Measurements from ENCODE around the gene DPP8.
A peak's percentile ranks its signal among the peaks of the same experiment; 100 is the strongest.
"Not testable (repeated sequence)": the region's sequence is repeated elsewhere in the genome, so short reads cannot be mapped to it uniquely, and the experiment has no call there.

The DPP8 gene

DNA sequence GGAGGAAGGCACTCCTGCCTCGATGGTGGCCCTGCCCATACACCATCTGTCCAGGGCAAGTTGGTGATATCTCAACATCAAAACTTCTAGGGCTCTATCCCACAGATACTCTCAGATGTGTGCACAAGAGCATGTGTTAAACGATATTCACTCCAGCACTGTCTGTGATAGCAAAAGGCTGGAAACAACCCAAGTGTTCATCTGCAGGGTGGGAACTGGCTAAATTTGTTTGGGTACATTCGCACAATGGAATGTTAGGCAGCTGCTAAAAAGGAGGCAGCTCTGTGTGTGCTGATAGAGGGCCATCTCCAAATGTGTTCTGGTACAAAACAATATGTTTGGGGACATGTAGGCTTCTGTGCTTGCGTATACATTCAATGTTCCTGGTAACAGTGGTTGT lies 114.5 kb downstream of the DPP8 start:
- DNase-seq (ENCODE audit: low read depth), result no peak

DNA sequence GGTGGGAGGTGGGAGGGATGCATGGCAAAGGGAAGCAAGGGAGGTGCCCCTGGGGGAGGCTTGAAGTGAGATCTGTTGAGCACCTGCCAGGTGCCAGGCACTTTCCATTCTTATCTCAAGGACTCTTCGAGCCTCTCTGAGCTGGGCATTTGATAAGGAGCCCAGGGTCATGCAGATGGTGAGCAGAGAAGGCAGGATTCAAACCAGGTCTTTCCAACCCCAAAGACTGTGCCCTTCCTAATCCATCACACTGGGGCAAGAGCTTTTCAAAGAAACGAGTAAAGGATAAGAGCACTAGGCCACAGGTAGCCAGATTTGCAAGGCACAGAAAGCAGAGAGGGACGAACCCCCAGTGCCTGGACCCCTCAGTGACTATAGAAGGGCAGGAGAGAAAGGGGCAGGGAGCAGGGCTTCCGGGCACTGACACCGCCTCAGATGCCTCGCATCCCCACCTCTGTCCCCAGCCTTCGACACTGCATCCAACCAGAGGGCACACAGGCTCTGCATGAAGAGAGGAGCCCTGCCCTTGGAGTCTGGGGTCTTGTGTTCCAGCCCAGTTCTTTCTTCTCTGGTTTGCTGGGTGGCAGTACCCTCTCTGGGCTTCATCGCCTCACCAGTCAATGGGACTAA lies 115.8 kb downstream of the DPP8 start:
- no peak for DNase-seq (ENCODE audit: low read depth)

DNA sequence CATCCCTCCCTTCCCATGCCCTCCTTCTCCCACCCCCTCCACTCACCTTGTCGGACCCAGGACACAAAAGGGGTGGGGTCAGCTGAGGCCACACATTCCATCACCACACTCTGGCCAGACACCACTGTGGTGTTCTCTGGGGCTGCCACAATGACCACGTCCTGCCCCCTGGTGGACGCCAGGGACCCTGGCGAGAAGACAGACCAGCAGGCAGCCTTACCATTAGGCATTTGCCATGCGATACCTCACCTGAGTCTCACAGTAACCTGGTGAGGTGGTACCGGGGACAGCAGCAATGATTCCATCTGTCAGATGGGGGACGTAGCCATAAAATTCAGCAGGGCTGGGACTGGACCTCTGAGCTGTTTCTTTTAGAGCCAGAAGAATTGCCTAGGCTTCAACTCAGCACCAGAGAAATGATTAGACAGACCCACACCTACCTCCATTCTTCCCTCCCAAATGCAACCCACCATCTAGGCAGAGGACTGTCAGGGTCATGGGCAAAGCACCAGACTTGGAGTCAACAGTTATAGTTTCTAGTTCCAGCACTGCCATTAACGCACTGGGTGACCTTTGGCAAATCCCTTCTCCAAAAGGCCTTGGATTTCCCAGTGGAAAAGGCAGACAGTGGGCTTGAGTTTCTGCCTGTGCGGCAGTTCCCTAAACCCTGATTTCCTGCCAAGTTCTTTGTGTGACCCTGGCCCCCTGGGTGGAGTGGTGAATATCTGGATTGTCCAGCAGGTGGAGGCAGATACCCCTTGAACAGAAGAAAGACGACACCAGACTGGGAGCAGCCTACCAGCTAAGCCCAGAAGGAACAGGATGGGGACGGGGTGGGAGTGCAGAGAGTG lies 116.5 kb downstream of the DPP8 start:
- peak; percentile 20 for DNase-seq (ENCODE audit: low read depth)

DNA sequence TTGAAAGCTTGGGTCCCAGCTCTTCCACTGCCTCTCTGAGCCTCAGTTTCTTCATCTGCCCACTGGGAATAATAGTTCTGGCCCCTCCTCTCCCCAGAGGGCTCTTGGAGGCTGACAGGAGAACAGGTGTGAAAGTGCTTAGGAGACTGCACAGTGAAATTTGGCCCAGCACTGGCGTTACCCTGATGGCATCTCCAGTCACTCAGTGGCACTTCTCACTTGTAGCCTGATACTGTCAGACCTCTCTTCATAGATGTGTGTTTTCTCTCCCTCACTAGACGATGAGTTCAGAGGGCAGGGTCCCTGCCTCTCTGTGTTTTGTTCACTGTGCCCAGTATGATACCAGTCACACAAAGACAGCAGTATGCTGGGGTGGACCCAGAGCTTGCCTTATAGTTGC lies 117.5 kb downstream of the DPP8 start:
- DNase-seq (ENCODE audit: low read depth), result no peak

DNA sequence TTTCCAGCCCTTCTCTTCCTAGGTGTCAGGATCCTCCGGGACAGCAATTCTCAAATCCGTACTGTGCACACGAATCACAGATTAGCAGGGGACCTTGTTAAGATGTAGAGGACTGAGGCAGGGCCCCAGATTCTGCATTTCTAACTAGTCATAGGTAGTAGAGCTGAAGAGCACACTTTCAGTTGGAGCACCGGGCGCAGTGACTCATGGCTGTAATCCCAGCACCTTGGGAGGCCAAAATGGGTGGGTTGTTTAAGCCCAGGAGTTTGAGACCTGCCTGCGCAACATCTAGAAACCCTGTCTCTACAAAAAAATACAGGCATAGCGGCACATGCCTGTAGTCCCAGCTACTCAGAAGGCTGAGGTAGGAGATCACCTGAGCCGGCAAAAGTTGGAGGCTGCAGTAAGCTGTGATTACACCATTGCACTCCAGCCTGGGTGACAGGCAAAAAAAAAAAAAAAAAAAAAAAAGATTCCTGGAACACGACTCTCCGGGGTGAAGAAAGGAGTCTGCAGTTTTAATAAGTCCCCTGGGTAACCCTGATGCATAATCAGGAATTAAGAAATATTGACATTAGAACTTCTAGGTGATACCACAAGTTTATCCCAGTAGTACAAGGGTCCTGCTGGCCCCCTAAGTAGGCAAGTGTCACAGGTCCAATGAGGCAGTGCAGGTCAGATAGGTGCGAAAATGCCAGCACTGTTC lies 118.3 kb downstream of the DPP8 start:
- no peak for DNase-seq (ENCODE audit: low read depth)

DNA sequence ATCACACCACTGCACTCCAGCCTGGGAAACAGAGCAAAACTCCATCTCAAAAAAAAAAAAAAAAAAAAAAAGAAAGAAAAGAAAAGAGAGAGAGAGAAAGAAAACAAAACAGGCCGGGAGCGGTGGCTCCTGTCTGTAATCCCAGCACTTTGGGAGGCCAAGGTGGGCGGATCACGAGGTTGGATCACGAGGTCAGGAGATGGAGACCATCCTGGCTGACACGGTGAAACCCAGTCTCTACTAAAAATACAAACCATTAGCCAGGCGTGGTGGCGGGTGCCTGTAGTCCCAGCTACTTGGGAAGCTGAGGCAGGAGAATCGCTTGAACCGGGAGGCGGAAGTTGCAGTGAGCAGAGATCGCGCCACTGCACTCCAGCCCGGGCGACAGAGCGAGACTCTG lies 119.0 kb downstream of the DPP8 start:
- DNase-seq (ENCODE audit: low read depth), result not testable (repeated sequence)

DNA sequence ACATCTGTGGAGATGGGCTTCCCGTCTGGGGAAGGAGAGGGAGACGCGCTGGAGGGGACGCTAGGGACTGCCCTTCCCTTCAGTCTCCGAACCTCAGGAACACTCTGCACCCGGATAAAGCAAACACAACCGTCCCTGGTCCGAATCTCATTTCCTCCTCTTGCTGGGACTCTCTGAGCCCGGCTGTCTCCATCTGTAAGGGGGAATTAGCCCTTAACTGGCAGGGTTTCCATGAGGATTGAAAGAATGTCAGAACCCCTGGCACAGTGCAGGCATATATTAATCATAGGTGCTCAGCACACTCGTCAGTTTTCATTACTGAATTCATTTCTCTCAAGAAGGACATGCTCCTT lies 120.5 kb downstream of the DPP8 start:
- no peak for DNase-seq (ENCODE audit: low read depth)

DNA sequence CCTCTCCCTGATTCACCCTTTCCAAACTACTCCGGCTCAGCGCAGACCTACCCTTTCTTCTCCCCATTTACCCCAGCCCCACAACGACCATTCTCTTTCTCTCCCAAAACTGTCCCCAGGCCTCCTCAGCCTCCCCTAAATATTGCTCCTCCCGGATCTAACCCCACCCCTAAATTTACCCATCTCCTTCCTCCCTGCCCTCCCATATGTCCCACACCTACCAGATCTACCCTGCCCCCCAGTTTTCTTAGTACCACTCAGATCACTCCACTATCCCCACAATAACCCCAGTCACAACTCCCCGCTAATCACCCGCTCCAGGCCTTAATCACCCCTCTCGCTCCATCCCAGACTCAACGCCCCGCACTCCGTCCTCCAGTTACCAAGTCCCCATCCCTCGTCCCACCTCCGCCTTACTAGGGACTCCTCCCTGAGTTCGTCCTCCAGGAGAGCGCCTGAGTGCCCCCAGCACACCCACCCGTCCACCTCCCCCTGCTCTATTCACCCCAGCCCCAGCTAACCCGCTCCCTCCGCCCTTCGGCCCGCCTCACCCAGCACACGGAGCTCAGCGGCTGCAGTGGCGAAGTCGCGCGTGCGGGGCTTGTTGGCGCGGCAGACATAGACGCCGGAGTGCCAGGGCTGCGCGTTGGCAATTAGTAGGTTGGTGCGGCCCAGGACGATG lies 121.1 kb downstream of the DPP8 start:
- DNase-seq (ENCODE audit: low read depth), result no peak

DNA sequence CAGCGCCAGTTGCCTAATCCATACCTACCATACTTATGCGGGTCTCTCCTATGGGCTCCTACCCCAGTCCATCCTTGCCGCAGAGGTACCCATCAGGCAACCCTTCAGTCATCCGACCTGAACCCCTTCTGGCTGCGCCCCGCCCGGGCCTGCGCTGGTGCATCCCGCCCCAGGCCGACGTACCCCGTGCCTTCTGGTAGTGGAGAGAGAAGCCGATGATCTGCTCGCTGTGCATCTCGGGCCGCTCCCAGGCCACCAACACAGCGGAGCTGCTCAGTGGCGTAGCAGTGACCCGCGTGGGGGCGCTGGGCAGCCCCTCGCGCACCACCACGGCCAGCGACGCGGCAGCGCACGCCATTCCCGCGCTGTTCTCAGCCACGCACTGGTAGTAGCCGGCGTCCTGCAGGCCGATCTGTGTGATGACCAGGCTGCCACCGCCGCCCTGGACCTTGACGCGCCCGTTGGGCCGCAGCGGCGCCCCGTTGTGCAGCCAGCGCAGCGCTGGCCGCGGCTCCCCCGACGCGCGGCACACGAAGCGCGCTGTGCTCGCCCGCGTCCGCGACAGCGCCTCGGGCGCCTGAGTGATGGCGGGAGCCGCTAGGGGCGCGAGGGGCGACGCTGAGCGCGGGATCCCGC lies 121.8 kb downstream of the DPP8 start:
- no peak for DNase-seq (ENCODE audit: low read depth)

DNA sequence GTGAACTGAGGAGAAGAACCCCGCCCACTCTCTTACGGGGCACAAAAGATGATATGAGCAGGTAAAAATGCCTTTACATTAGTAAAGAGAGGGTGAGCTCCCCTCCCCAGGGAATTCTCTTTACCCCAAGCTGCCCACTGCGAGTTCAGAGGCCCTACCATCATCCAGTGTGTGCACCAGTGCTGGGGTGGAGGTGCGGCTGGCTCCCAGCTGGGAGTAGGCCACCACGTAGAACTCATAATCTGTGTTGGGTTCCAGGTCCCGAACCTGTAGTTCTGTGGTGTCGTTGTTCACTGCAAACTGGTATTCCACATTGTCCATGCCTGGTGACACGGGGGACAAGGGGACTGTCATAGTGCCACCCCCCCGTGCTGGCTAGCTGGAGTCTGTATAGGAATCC lies 122.6 kb downstream of the DPP8 start:
- DNase-seq (ENCODE audit: low read depth), result no peak

DNA sequence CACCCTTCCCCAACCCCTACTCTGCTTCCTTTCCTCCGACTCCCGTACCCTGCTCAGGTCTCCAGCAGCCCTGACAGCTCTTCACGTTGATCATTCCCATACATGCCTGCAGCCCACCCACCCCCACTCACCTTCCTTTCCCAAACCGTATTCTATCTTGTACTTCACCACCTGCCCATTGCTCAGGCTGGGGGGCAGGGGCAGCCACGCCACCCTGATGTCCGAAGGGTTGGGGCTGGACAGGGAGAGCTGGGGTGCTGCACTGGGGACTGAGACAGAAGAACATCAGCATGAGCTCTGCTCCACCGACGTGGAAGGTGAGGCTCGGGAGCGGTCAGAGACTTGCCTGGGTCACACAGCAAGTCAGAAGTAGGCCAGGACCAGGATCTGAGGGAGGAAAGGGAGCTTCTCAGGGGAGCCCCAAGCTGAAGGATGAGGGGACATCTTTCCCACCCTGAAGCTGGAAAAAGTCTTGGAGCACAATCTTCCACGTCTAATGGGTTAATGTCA lies 123.2 kb downstream of the DPP8 start:
- DNase-seq (ENCODE audit: low read depth), result no peak

DNA sequence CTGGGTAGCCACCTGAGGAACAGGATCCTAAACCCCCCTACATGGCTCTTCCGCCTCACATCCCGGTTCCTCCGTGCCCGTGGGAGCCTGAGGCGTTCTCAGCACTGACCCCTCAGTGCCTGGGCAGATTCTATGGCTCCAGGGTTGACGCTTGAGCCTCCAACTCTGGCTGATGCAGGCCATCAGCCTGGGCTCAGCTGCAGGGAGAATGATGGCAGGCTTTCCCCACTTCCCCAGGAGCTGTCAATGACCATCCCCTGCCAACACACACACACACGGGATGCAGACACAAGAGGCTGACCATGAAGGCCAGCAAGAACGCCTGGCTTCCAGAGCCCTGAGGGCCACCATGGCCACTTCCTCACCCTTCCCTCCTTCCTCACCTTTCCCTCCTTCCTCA lies 123.9 kb downstream of the DPP8 start:
- no peak for DNase-seq (ENCODE audit: low read depth)

DNA sequence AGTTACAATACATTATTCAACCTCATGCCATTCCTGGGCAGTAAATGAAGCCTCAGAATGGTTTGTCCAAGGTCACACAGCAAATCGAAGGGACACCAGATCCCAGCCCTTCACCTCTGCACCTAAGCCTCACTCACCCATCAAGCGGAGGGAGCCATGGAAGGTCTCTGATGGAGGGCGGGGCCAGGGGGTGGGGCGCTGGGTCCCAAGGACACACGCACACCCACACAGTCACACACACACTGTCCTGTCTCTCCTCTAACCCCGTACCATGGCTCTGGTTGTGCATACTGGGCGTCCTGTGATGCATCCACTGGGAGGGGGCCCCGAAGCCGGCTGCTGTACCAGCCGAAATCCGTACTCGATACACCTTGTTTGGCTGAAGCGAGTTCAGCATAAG lies 124.4 kb downstream of the DPP8 start:
- DNase-seq (ENCODE audit: low read depth), result no peak

All from activated T-helper 9 cell treated with anti-CD3 and anti-CD28 coated beads, Interleukin-2, amount 50 U/mL, for 16 hours (primary cell).